PC-3 (cell line): ENCODE measurements around the gene ZNF784. TPM values are rescaled to one million over a fixed set of nuclear protein-coding genes. Genes with fewer than 3 reads are reported as not detected.

Source experiments
- ATAC-seq: fragments of 200-7000 bp; cut with Tn5 transposase; 2 replicates; pipeline ENCODE4 v1.9.1; 2020; ENCODE audit warnings: mild to moderate bottlenecking, moderate library complexity
- BruUV-seq: library from RNA; stranded (reverse); fragments of 400-500 nt; replicated peaks from 2 replicates; lab custom pipeline; 2021; lab: Mats Ljungman, UMichigan
- CTCF ChIA-PET: fragments of 300-600 bp; sonication (Branson Sonifier 250); formaldehyde crosslinking; loops from one replicate; lab custom pipeline; 2022; ENCODE audit warnings: antibody characterized with exemption; lab: Charles Lee
- POLR2A ChIA-PET: fragments of 300-600 bp; sonication (Branson Sonifier 250); formaldehyde crosslinking; loops from one replicate; lab custom pipeline; 2022; ENCODE audit warnings: antibody characterized with exemption; ENCODE audit not compliant: unreplicated experiment; lab: Charles Lee
- DNase-seq: peaks from one replicate; pipeline ENCODE4 v3.0.0-alpha.2; 2015
- H2AFZ ChIP-seq: fragments of 300-600 bp; sonication (generic); 2 replicates; pipeline ENCODE4 v1.6.0; 2016; ENCODE audit warnings: antibody characterized with exemption, low read length
- H3F3A ChIP-seq: fragments of 300-600 bp; sonication (generic); one replicate; pipeline ENCODE4 v1.6.0; 2017; ENCODE audit warnings: antibody characterized with exemption, low read length, control low read depth, mild to moderate bottlenecking; ENCODE audit not compliant: unreplicated experiment
- H3K27ac ChIP-seq: fragments of 300-600 bp; sonication (generic); 2 replicates; pipeline ENCODE4 v1.5.1; 2016; ENCODE audit warnings: mild to moderate bottlenecking, low read length
- H3K27me3 ChIP-seq: fragments of 300-600 bp; sonication (generic); 2 replicates; pipeline ENCODE4 v1.6.1; 2016; ENCODE audit warnings: low read length, mixed read lengths
- H3K36me3 ChIP-seq: fragments of 300-600 bp; sonication (generic); 2 replicates; pipeline ENCODE4 v1.6.1; 2016; ENCODE audit warnings: low read depth, mixed run types, low read length, mixed read lengths
- H3K4me1 ChIP-seq: fragments of 300-600 bp; sonication (generic); 2 replicates; pipeline ENCODE4 v1.5.1; 2016; ENCODE audit warnings: low read length; ENCODE audit not compliant: insufficient read depth
- H3K4me2 ChIP-seq: fragments of 300-600 bp; sonication (generic); 2 replicates; pipeline ENCODE4 v1.6.0; 2016; ENCODE audit warnings: low read length
- H3K4me3 ChIP-seq: fragments of 300-600 bp; sonication (generic); 2 replicates; pipeline ENCODE4 v1.5.1; 2016; ENCODE audit warnings: mild to moderate bottlenecking, low read length, mixed read lengths
- H3K79me2 ChIP-seq: fragments of 300-600 bp; sonication (generic); 2 replicates; pipeline ENCODE4 v1.6.1; 2017; ENCODE audit warnings: low read length, mixed read lengths
- H3K9ac ChIP-seq: fragments of 300-600 bp; sonication (generic); 2 replicates; pipeline ENCODE4 v1.6.0; 2016; ENCODE audit warnings: mild to moderate bottlenecking, low read length
- H3K9me2 ChIP-seq: fragments of 300-600 bp; sonication (generic); replicated peaks from 2 replicates; pipeline ENCODE4 v1.6.1; 2016; ENCODE audit warnings: mixed run types, low read length, mixed read lengths
- H3K9me3 ChIP-seq: fragments of 300-600 bp; sonication (generic); 2 replicates; pipeline ENCODE4 v1.6.1; 2016; ENCODE audit warnings: low read length, mixed read lengths
- H4K20me1 ChIP-seq: fragments of 300-600 bp; sonication (generic); 2 replicates; pipeline ENCODE4 v1.6.1; 2016; ENCODE audit warnings: low read length, mixed read lengths
- EZH2 ChIP-seq: fragments of 300-600 bp; sonication (generic); IDR thresholded peaks from one replicate; pipeline ENCODE4 v1.6.1; 2017; ENCODE audit warnings: antibody characterized with exemption, mild to moderate bottlenecking, low read length; ENCODE audit not compliant: unreplicated experiment
- EZH2phosphoT487 ChIP-seq: fragments of 300-600 bp; sonication (generic); IDR thresholded peaks from 2 replicates; pipeline ENCODE4 v1.6.1; 2018; ENCODE audit warnings: mild to moderate bottlenecking, antibody characterized with exemption, low read length, borderline replicate concordance
- intact Hi-C: fragments of 100-400 bp; cut with micrococcal nuclease; formaldehyde crosslinking; loops from 2 replicates; pipeline ENCODE4 v1.9.0; 2023
- total RNA-seq: library from RNA; depleted of rRNA; stranded (reverse); fragments of >200 nt; gene quantifications from 2 replicates; pipeline ENCODE4 v1.2.3, GENCODE V29; 2014
- TF ChIP-seq, protein P1 (sequence below): fragments of 300-600 bp; sonication (generic); conservative IDR thresholded peaks from 2 replicates; pipeline ENCODE4 v1.5.1; 2017; ENCODE audit warnings: antibody characterized with exemption, low read depth, mild to moderate bottlenecking, low read length

ZNF784 gene
- total RNA-seq, 1 experiment from 2014 or later = 9.0 TPM

DNA sequence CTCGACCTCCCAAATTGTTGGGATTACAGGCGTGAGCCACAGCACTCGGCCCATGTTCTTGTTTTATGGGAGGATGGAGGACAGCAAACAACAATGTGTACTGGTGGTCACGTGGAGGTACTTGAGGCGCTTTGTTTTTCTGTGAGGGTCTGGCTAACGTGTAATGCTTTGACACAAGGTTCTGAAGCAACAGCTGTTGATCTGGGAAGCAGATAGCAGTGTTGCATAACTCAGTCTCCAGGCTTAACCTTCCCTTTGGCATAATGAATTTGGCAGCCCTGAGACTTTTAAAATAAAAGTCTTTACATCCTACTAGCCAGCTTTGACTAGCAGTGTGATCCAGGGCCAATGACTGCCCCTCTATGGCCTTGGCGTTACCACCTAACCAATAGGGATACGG is 9.5 kb upstream of the ZNF784 start:
- H3F3A ChIP-seq = no peaks in the 10 kb centered on the region
- no peaks in the 10 kb centered on the region for H3K27me3 ChIP-seq
- H4K20me1 ChIP-seq = no peaks in the 10 kb centered on the region
- no TSS peak for BruUV-seq
- DNase-seq (no peak), ATAC-seq (no peak)
- no peak for TF ChIP-seq EZH2
- TF ChIP-seq EZH2phosphoT487 = no peak
- TF ChIP-seq, protein P1, sequence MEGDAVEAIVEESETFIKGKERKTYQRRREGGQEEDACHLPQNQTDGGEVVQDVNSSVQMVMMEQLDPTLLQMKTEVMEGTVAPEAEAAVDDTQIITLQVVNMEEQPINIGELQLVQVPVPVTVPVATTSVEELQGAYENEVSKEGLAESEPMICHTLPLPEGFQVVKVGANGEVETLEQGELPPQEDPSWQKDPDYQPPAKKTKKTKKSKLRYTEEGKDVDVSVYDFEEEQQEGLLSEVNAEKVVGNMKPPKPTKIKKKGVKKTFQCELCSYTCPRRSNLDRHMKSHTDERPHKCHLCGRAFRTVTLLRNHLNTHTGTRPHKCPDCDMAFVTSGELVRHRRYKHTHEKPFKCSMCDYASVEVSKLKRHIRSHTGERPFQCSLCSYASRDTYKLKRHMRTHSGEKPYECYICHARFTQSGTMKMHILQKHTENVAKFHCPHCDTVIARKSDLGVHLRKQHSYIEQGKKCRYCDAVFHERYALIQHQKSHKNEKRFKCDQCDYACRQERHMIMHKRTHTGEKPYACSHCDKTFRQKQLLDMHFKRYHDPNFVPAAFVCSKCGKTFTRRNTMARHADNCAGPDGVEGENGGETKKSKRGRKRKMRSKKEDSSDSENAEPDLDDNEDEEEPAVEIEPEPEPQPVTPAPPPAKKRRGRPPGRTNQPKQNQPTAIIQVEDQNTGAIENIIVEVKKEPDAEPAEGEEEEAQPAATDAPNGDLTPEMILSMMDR = no peak
- peak overlapping the region; percentile 99; the same call in 1 of the 2 replicates for H3K4me2 ChIP-seq
- no peak overlapping the region for H3K27ac ChIP-seq
- ChIA-PET CTCF (interaction anchor here (1.0 to 1.6 kb wide), 3 partner anchors 20 to 478 kb away, joined by 3 to 12 read pairs (median 3); no protein-coding TSS in a partner anchor), POLR2A (no interaction called here)
- peaks cover 41% of the 10 kb centered on the region for H3K79me2 ChIP-seq
- no peaks in the 10 kb centered on the region for H3K9me2 ChIP-seq
- H3K9ac ChIP-seq = no peak overlapping the region
- no peaks in the 10 kb centered on the region for H3K9me3 ChIP-seq
- no peak overlapping the region for H3K4me3 ChIP-seq
- peak overlapping the region; percentile 81 for H2AFZ ChIP-seq
- intact Hi-C loops = loop anchor here (5.0 kb wide), 2 partner anchors 37 to 172 kb away; partner anchors contain the start of genes C19orf85, FIZ1 and ISOC2
- H3K4me1 ChIP-seq = peaks cover 13% of the 10 kb centered on the region
- H3K36me3 ChIP-seq = no peaks in the 10 kb centered on the region

DNA sequence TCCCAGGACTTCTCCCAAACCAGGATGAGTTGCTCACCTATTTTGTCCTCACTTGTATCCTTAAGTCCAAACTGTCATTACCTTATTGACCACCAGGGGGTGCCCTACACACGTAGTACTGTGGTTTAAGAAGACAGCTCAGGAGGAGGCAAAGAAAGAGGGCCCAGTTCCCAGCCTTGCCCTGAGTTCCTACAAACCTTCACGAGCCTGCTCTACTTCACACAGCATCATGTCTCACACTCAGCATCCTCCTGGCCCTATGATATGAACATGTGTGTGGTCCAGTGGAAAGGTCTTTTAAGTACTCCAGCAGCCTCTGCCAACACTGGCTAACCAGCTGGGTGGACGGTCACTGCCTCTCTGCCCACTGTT is 8.1 kb upstream of the ZNF784 start:
- H3K4me2 ChIP-seq = no peak overlapping the region

More for the DNA sequence above, 8.1 kb upstream of the ZNF784 start:
- Histone ChIP-seq H3K27me3 (no peaks in the 10 kb centered on the region), H3K27ac (no peak overlapping the region), H3F3A (no peaks in the 10 kb centered on the region), H3K9me3 (no peaks in the 10 kb centered on the region), H4K20me1 (no peaks in the 10 kb centered on the region), H2AFZ (peak overlapping the region; percentile 42), H3K79me2 (peaks cover 27% of the 10 kb centered on the region), H3K9ac (no peak overlapping the region), H3K36me3 (no peaks in the 10 kb centered on the region), H3K4me1 (peaks cover 13% of the 10 kb centered on the region), H3K9me2 (no peaks in the 10 kb centered on the region), H3K4me3 (no peak overlapping the region)
- peak; percentile 99 for DNase-seq
- TF ChIP-seq, protein P1 = peak; percentile 96
- TF ChIP-seq EZH2phosphoT487 = no peak
- POLR2A ChIA-PET = interaction anchor here (0.5 to 0.6 kb wide), 3 partner anchors 8 to 451 kb away, joined by 3 to 7 read pairs (median 4); partner anchors contain the start of genes FIZ1 and ZNF784
- peak; percentile 73 for ATAC-seq
- intact Hi-C loops = loop anchor here (5.0 kb wide), 2 partner anchors 35 to 170 kb away; partner anchors contain the start of genes C19orf85, FIZ1 and ISOC2
- no TSS peak for BruUV-seq
- CTCF ChIA-PET = interaction anchor here (0.5 to 1.6 kb wide), 9 partner anchors 11 to 210 kb away, joined by 3 to 12 read pairs (median 5); partner anchors contain the start of genes FIZ1 and ZNF524
